ES-I3 (cell line): Measurements from ENCODE around the gene AIFM3.

Source experiments
- H3K36me3 ChIP-seq: 2 replicates; pipeline ENCODE4 v1.6.1; 2013; ENCODE audit warnings: mild to moderate bottlenecking, low read length, control low read depth, moderate library complexity; ENCODE audit not compliant: insufficient read depth
- H3K4me1 ChIP-seq: 2 replicates; pipeline ENCODE4 v1.6.1; 2013; ENCODE audit warnings: mild to moderate bottlenecking, control low read depth, low read length; ENCODE audit not compliant: insufficient read depth
- H3K9ac ChIP-seq: 2 replicates; pipeline ENCODE4 v1.6.1; 2013; ENCODE audit warnings: low read depth, mild to moderate bottlenecking, low read length, moderate library complexity
- H3K9me3 ChIP-seq: 2 replicates; pipeline ENCODE4 v1.6.1; 2013; ENCODE audit warnings: mild to moderate bottlenecking, low read length, moderate library complexity; ENCODE audit not compliant: control insufficient read depth, insufficient read depth

The AIFM3 gene

GRCh38 chr22:20992456-20993303 is 25.6 kb downstream of the AIFM3 start:
- Histone ChIP-seq H3K9ac (no peak overlapping the region), H3K4me1 (no peaks in the 10 kb centered on the region), H3K36me3 (no peaks in the 10 kb centered on the region), H3K9me3 (no peaks in the 10 kb centered on the region)

- Histone ChIP-seq H3K9me3 (no peaks in the 10 kb centered on the region), H3K9ac (no peak overlapping the region), H3K36me3 (no peaks in the 10 kb centered on the region), H3K4me1 (no peaks in the 10 kb centered on the region)
Measured at GRCh38 chr22:20993304-20994127, 26.5 kb downstream of the AIFM3 start.

GRCh38 chr22:20994128-20994901 is 27.3 kb downstream of the AIFM3 start:
- H3K4me1 ChIP-seq: no peaks in the 10 kb centered on the region
- no peaks in the 10 kb centered on the region; the same call in 1 of the 2 replicates for H3K36me3 ChIP-seq

GRCh38 chr22:20994902-20995241 is 27.8 kb downstream of the AIFM3 start:
- Histone ChIP-seq H3K36me3 (no peaks in the 10 kb centered on the region; the same call in 1 of the 2 replicates), H3K9ac (no peak overlapping the region), H3K4me1 (no peaks in the 10 kb centered on the region), H3K9me3 (no peaks in the 10 kb centered on the region)

More at GRCh38 chr22:20994128-20994901, 27.3 kb downstream of the AIFM3 start:
- Histone ChIP-seq H3K9ac (no peak overlapping the region), H3K9me3 (no peaks in the 10 kb centered on the region)

- Histone ChIP-seq H3K9ac (no peak overlapping the region), H3K36me3 (no peaks in the 10 kb centered on the region; the same call in 1 of the 2 replicates), H3K9me3 (no peaks in the 10 kb centered on the region), H3K4me1 (no peaks in the 10 kb centered on the region; the same call in 1 of the 2 replicates)
Measured at GRCh38 chr22:20995329-20996030, 28.4 kb downstream of the AIFM3 start.

GRCh38 chr22:20996031-20996410 is 29.0 kb downstream of the AIFM3 start:
- no peaks in the 10 kb centered on the region for H3K9me3 ChIP-seq
- no peak overlapping the region for H3K9ac ChIP-seq
- no peaks in the 10 kb centered on the region; the same call in 1 of the 2 replicates for H3K36me3 ChIP-seq
- no peaks in the 10 kb centered on the region; the same call in 1 of the 2 replicates for H3K4me1 ChIP-seq

GRCh38 chr22:20996598-20997535 is 29.8 kb downstream of the AIFM3 start:
- no peaks in the 10 kb centered on the region; the same call in 1 of the 2 replicates for H3K36me3 ChIP-seq

GRCh38 chr22:20997536-20998257 is 30.6 kb downstream of the AIFM3 start:
- H3K36me3 ChIP-seq: no peaks in the 10 kb centered on the region; the same call in 1 of the 2 replicates
- no peak overlapping the region for H3K9ac ChIP-seq

More at GRCh38 chr22:20996598-20997535, 29.8 kb downstream of the AIFM3 start:
- Histone ChIP-seq H3K4me1 (no peaks in the 10 kb centered on the region; the same call in 1 of the 2 replicates), H3K9ac (no peak overlapping the region), H3K9me3 (no peaks in the 10 kb centered on the region)

GRCh38 chr22:20998411-20999336 is 31.6 kb downstream of the AIFM3 start:
- no peak overlapping the region for H3K9ac ChIP-seq
- no peaks in the 10 kb centered on the region for H3K9me3 ChIP-seq
- H3K36me3 ChIP-seq: no peaks in the 10 kb centered on the region; the same call in 1 of the 2 replicates
- no peaks in the 10 kb centered on the region; the same call in 1 of the 2 replicates for H3K4me1 ChIP-seq

More at GRCh38 chr22:20997536-20998257, 30.6 kb downstream of the AIFM3 start:
- Histone ChIP-seq H3K9me3 (no peaks in the 10 kb centered on the region), H3K4me1 (no peaks in the 10 kb centered on the region; the same call in 1 of the 2 replicates)

- Histone ChIP-seq H3K36me3 (no peaks in the 10 kb centered on the region; the same call in 1 of the 2 replicates), H3K9ac (no peak overlapping the region), H3K4me1 (no peaks in the 10 kb centered on the region; the same call in 1 of the 2 replicates), H3K9me3 (no peaks in the 10 kb centered on the region)
Measured at GRCh38 chr22:20999350-21000206, 32.5 kb downstream of the AIFM3 start.
